Prostate gland (tissue), 2 donors: ENCODE results near the gene CFAP54. TPM values are rescaled to one million over a fixed set of nuclear protein-coding genes. Genes with fewer than 3 reads are reported as not detected.

Experiments
- DNase-seq: peaks from one replicate; pipeline ENCODE4 v3.0.0-alpha.2; 2019; ENCODE audit warnings: low spot score
- H3K27ac ChIP-seq, 2 donors: fragments of 200-600 bp; sonication (generic); 2 replicates each; pipeline ENCODE4 v1.5.1; 2017 to 2019
- H3K27me3 ChIP-seq: fragments of 200-600 bp; sonication (generic); replicated peaks from 2 replicates; pipeline ENCODE4 v1.5.1; 2019; ENCODE audit not compliant: insufficient read depth
- H3K36me3 ChIP-seq, 2 donors: fragments of 200-600 bp; sonication (generic); 1 replicate in 1 of 2; 2 replicates in 1 of 2; pipeline versions ENCODE4 v1.5.1 to v1.8.1; 2017 to 2019
- H3K4me1 ChIP-seq: fragments of 200-600 bp; sonication (generic); replicated peaks from 2 replicates; pipeline ENCODE4 v1.5.1; 2019
- H3K4me3 ChIP-seq, 2 donors: fragments of 200-600 bp; sonication (generic); 2 replicates each; pipeline ENCODE4 v1.5.1; 2017 to 2019
- H3K9me3 ChIP-seq: fragments of 200-600 bp; sonication (generic); 2 replicates; pipeline ENCODE4 v1.5.1; 2017
- POLR2A ChIP-seq: fragments of 450-650 bp; IDR thresholded peaks from one replicate; pipeline ENCODE4 v1.6.1; 2016; ENCODE audit warnings: antibody characterized with exemption, mild to moderate bottlenecking
- POLR2AphosphoS5 ChIP-seq: sonication (generic); formaldehyde crosslinking; IDR thresholded peaks from one replicate; pipeline ENCODE4 v1.6.1; 2017; ENCODE audit warnings: antibody characterized with exemption
- WGBS: methylation state at CpG from one replicate; pipeline ENCODE4 v1.1.5; 2018; 5-methylcytosine and 5-hydroxymethylcytosine counted together
- intact Hi-C: fragments of 100-400 bp; cut with DNase I; formaldehyde crosslinking; loops from one replicate; pipeline ENCODE4 v1.14.2; 2022
- total RNA-seq, 2 donors: library from RNA; depleted of rRNA; stranded (reverse); fragments of >200 nt; gene quantifications; one replicate each; pipeline ENCODE4 v1.1.0, GENCODE V29; 2016
- TF ChIP-seq, protein P1 (sequence below), 4 experiments: fragments of 200-600 bp in 2 of 4; fragments of 450-650 bp in 2 of 4; sonication (generic) in 2 of 4; IDR thresholded peaks; 1 replicate in 3 of 4; 2 replicates in 1 of 4; pipeline ENCODE4 v1.5.1; 2016 to 2019; ENCODE audit warnings: antibody characterized with exemption in 4 of 4, mild to moderate bottlenecking in 2 of 4, moderate library complexity in 2 of 4

Gene CFAP54
- total RNA-seq, 2 donors from 2014 or later, result 0.68 to 2.3 TPM

DNA sequence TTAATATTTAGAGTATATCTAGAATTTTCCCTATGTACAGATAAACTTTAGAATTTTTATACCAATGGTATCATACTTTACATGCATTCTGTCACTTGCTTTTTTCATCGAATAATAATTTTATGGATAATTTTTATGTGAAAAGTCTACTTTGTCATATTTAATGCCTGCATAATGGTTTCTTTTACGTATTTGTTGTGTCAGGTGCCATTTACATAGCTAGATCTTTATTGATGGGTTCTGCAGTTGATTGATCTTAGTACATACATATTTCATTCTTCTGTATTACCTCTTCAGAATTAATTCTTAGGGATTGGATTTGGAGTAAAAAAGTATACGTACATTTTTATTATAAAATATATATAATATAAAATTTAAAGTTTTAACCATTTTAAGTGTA is 340.0 kb downstream of the CFAP54 start:
- no peak for TF ChIP-seq POLR2AphosphoS5
- no peak for TF ChIP-seq POLR2A
- TF ChIP-seq, protein P1, sequence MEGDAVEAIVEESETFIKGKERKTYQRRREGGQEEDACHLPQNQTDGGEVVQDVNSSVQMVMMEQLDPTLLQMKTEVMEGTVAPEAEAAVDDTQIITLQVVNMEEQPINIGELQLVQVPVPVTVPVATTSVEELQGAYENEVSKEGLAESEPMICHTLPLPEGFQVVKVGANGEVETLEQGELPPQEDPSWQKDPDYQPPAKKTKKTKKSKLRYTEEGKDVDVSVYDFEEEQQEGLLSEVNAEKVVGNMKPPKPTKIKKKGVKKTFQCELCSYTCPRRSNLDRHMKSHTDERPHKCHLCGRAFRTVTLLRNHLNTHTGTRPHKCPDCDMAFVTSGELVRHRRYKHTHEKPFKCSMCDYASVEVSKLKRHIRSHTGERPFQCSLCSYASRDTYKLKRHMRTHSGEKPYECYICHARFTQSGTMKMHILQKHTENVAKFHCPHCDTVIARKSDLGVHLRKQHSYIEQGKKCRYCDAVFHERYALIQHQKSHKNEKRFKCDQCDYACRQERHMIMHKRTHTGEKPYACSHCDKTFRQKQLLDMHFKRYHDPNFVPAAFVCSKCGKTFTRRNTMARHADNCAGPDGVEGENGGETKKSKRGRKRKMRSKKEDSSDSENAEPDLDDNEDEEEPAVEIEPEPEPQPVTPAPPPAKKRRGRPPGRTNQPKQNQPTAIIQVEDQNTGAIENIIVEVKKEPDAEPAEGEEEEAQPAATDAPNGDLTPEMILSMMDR (IDR thresholded peaks at IDR 0.05), result no peak
- Histone ChIP-seq H3K4me3 (no peak overlapping the region), H3K36me3 (no peaks in the 10 kb centered on the region), H3K27me3 (no peaks in the 10 kb centered on the region), H3K9me3 (no peaks in the 10 kb centered on the region), H3K27ac (no peak overlapping the region), H3K4me1 (no peaks in the 10 kb centered on the region)
- intact Hi-C loops, result no loop called here
- DNase-seq, result no peak
- 95% methylated on average over 3 of the region's 3 CpGs for WGBS

DNA sequence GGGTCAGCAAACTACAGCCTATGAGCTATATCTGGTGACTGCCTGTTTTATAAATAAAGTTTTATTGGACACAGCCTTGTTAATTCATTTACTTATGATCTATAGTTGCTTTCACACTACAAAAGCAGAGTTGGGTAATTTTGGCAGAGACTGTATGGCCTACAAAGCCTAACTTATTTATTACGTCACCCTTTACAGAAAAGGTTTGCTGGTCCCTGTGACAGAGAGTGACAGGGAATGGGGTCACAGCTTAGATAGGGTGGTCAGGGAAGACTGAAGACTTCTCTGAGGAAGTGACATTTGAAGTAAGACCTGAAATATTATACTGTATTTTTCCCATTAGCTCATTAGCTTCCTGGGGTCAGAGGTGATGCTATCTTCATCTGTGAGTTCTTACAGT is 342.0 kb downstream of the CFAP54 start:
- DNase-seq, result no peak
- no peaks in the 10 kb centered on the region for H3K4me1 ChIP-seq
- no peak for TF ChIP-seq POLR2A
- no peak for TF ChIP-seq POLR2AphosphoS5
- TF ChIP-seq, protein P1 (IDR thresholded peaks at IDR 0.05), result no peak
- intact Hi-C loops, result no loop called here
- no peak overlapping the region for H3K4me3 ChIP-seq
- no peaks in the 10 kb centered on the region for H3K36me3 ChIP-seq
- no peak overlapping the region for H3K27ac ChIP-seq
- H3K9me3 ChIP-seq, result no peaks in the 10 kb centered on the region
- 85% methylated on average over 1 of the region's 1 CpG for WGBS
- H3K27me3 ChIP-seq, result no peaks in the 10 kb centered on the region

DNA sequence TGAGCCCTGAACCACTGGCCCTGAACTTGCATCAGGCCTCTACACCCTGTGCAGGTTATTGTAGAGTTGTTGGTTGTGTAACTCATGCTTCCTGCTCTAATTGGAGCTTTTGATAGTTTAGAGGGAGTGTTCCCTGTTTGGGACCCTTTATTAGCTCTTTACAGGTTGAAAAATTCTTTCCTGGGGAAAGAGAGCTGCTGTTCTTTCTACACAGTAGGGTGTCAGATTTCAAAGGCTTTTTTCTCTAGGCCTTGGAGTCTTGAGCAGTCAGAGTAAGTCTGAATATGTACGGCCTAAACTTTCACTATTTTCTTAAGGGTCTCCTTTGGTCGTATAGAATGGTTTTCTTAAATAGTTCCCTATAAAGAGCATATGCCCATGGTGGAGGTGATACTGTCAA is 356.9 kb downstream of the CFAP54 start:
- Histone ChIP-seq H3K4me3 (no peak overlapping the region), H3K36me3 (no peaks in the 10 kb centered on the region), H3K9me3 (no peaks in the 10 kb centered on the region), H3K4me1 (no peaks in the 10 kb centered on the region), H3K27me3 (no peaks in the 10 kb centered on the region), H3K27ac (no peak overlapping the region)
- 45% methylated on average over 2 of the region's 2 CpGs for WGBS
- intact Hi-C loops, result no loop called here
- no peak for DNase-seq
- TF ChIP-seq POLR2AphosphoS5, result no peak

DNA sequence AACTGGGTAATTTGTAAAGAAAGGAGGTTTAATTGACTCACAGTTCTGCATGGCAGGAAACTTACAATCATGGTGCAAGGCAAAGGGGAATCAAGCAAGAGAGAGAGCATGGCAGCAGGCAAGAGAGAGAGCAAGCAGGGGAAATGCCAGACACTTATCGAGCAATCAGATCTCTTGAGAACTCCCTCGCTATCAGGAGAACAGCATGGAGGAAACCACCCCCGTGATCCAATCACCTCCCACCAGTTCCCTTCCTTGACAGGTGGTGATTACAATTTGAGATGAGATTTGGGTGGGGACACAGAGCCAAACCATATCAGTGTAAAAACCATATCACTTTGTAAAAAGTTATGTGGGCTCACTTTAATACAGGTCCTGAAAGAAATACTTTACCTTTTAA is 361.3 kb downstream of the CFAP54 start:
- no peaks in the 10 kb centered on the region for H3K36me3 ChIP-seq
- no peaks in the 10 kb centered on the region for H3K4me1 ChIP-seq
- TF ChIP-seq POLR2A, result no peak
- TF ChIP-seq, protein P1 (IDR thresholded peaks at IDR 0.05), result no peak
- H3K4me3 ChIP-seq, result no peak overlapping the region
- no peak for DNase-seq
- no peak overlapping the region for H3K27ac ChIP-seq
- H3K27me3 ChIP-seq, result no peaks in the 10 kb centered on the region
- no peaks in the 10 kb centered on the region for H3K9me3 ChIP-seq
- 76% methylated on average over 3 of the region's 3 CpGs for WGBS
- intact Hi-C loops, result no loop called here

DNA sequence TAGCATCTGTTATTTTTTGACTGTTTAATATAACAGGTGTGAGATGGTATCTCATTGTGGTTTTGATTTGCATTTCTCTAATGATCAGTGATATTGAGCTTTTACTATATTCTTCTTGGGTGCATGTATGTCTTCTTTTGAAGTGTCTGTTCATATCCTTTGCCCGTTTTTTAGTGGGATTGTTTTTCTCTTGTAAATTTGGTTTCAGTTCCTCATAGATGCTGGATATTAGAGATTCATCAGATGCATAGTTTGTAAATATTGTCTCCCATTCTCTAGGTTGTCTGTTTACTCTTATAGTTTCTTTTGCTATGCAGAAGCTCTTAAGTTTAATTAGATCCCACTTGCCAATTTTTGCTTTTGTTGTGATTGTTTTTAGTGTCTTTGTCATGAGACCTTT is 368.8 kb downstream of the CFAP54 start:
- H3K27ac ChIP-seq, result no peak overlapping the region
- TF ChIP-seq POLR2A (no peak), POLR2AphosphoS5 (no peak)
- TF ChIP-seq, protein P1 (IDR thresholded peaks at IDR 0.05), result no peak
- 70% methylated on average over 1 of the region's 1 CpG for WGBS
- H3K27me3 ChIP-seq, result no peaks in the 10 kb centered on the region
- H3K4me3 ChIP-seq, result no peak overlapping the region
- H3K36me3 ChIP-seq, result no peaks in the 10 kb centered on the region
- DNase-seq, result no peak
- H3K4me1 ChIP-seq, result no peaks in the 10 kb centered on the region
- intact Hi-C loops, result no loop called here
- no peaks in the 10 kb centered on the region for H3K9me3 ChIP-seq
